GM12872 (cell line): ENCODE measurements around the gene SREK1.

ENCODE experiments used
- TF ChIP-seq, protein P1 (sequence below): IDR thresholded peaks from 3 replicates; pipeline ENCODE4 v1.5.1; 2011; ENCODE audit warnings: low read depth, mild to moderate bottlenecking, low read length, moderate library complexity; ENCODE audit not compliant: insufficient read depth

Gene SREK1, protein sequence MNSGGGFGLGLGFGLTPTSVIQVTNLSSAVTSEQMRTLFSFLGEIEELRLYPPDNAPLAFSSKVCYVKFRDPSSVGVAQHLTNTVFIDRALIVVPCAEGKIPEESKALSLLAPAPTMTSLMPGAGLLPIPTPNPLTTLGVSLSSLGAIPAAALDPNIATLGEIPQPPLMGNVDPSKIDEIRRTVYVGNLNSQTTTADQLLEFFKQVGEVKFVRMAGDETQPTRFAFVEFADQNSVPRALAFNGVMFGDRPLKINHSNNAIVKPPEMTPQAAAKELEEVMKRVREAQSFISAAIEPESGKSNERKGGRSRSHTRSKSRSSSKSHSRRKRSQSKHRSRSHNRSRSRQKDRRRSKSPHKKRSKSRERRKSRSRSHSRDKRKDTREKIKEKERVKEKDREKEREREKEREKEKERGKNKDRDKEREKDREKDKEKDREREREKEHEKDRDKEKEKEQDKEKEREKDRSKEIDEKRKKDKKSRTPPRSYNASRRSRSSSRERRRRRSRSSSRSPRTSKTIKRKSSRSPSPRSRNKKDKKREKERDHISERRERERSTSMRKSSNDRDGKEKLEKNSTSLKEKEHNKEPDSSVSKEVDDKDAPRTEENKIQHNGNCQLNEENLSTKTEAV

DNA sequence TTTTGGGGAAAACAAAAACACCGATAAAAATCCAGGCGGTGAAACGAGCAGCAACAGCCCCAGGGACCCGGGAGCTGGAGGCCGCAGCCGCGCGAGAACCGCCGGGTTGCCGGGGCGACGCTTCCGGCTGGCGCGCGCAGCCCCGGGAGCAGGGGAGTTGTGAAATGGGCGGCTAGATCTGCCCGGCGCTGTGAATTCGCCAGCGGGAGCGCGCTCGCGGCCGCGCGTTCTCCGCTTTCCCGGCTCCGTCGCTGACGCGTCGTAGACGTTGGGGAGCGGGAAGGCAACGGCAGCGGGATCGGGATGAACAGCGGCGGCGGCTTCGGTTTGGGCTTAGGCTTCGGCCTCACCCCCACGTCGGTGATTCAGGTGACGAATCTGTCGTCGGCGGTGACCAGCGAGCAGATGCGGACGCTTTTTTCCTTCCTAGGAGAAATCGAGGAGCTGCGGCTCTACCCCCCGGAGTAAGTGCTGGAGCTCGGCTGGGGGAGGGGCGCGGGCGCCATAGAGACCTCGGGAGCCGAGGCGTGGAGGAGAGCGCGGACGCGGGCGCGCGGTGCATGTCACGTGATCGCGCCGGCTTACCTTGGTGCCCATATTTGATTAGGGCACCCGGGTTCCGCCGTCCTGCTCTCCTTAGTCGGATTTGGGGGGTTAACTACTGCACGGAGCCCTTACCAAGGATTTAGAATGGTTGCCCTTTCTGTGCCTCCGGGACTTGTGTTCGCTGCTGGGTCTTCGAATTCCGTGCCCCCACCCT, at the start of gene SREK1:
TSS of gene SREK1 (plus strand) at position 227 of the 760 bp plus-strand sequence. CDS start at position 304, 77 bp downstream.
- TF ChIP-seq, protein P1, sequence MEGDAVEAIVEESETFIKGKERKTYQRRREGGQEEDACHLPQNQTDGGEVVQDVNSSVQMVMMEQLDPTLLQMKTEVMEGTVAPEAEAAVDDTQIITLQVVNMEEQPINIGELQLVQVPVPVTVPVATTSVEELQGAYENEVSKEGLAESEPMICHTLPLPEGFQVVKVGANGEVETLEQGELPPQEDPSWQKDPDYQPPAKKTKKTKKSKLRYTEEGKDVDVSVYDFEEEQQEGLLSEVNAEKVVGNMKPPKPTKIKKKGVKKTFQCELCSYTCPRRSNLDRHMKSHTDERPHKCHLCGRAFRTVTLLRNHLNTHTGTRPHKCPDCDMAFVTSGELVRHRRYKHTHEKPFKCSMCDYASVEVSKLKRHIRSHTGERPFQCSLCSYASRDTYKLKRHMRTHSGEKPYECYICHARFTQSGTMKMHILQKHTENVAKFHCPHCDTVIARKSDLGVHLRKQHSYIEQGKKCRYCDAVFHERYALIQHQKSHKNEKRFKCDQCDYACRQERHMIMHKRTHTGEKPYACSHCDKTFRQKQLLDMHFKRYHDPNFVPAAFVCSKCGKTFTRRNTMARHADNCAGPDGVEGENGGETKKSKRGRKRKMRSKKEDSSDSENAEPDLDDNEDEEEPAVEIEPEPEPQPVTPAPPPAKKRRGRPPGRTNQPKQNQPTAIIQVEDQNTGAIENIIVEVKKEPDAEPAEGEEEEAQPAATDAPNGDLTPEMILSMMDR = no peak

DNA sequence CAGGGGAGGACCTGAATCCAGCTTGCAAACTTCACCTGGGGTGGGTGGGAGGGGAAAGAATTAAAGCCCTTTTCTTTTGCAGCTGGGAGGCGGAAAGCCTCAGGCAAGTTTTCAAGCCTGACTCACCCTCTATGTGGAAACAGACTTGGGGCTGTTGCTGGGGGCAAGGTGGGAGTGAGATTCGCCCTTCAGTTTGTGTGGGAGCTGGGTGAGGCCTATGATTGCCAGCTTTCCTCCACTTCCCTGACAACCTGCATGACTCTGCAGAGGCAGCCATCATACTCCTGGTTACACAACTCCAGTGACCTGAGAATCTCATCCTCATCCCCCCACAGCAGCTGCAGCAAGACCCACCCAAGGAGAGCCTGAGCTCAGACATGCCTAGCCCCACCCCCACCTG, 43.2 kb upstream of the SREK1 start:
- TF ChIP-seq, protein P1 = no peak

DNA sequence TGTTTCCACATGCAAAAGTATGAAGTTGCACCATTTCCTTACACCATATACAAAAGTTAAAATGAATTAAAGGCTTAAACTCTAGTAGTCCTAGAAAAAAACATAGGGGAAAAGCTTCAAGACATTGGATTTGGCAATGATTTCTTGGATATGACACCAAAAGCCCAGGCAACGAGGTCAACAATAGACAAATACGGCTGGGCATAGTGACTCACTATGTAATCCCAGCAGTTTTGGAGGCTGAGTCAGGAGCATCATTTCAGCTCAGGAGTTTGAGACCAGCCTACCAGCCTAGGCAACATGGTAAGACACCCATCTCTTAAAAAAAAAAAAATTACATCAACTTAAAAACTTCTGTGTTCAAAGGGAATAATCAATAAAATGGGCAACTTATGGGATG, 30.9 kb upstream of the SREK1 start:
- TF ChIP-seq, protein P1 = no peak

DNA sequence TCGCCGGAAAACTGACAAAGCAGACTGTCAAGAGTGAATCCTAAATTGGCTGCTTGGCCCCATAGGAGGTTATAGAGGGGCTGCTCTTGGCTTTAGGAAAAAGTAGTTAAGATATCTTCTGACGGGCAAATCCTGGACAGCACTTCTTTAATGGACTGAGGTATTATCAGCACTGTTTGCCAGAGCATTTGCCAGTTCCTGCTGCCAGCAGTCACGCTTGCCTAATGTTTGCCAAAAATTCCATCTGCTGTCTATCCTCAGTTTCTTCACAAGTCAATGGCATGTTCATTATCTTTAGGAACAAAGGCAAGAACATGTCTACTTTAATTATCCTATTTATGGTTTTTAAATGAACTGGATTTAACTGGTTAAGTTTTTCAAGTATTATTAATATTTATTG, 25.8 kb upstream of the SREK1 start:
- TF ChIP-seq, protein P1 = no peak

DNA sequence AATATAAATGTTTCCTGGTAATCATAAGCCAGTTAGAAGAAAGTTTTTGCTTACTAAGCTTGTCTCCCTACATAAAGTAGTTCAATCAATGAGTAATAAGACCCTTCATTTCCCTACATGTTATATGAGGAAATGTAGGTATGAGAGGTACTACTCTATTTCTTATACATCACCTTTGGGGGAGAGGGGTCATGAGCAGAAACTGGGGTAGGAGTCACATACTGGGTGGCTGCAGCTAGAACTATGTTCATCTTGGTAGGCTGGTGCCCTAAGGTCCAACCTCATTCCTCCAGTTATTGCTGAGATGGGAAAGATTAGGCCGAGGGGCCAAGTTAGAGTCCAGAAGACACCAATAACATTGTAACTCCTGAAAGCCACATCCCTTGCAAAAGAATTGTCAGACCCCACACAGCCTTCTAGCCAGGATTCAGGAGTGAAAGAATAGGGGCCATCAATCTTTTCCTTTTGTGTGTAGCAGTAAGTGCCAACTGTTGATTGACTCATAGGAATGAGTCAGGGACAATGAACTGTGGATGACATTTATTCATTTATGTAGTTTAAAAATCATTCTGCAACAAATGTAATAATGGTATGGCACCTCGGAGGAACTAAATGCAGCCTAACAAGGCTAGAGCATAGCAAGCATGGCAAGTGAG, 21.6 kb upstream of the SREK1 start:
- TF ChIP-seq, protein P1 = no peak

DNA sequence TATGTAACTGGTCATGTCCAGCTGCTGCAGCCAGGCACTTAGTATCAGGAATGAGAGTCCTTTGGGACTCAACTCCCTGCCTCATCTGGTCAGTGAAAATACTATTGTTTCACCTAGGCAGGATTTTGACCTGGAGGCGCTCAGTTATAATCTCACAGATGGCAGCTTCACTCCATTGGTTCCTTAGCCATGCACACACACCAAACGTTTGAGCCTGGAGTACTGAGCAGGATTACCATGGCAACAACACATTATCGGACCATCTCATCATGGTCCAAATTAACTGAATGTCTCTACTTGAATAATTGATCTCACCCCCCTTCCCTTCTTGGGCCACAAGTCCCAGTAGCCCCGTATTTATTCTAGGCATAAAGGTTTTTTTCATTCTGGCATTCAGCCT, 15.0 kb upstream of the SREK1 start:
- TF ChIP-seq, protein P1 = no peak

DNA sequence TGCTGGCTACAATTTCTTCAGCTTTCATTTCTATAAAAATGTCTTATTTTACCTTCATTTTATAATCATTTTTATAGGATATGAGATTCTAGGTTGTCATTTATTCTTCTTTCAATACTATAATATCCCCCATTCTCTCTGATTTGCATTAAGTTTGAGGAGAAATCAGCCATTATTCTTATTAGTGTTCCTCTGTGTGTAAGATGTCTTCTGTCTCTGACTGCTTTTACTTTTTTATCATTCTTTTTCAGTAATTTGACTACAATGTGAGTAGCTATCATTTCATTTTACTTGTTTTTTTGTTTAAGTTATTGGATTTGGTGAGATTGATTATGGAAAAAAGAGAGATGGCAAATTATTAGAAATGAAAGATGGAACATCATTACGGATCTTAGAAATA, 13.6 kb upstream of the SREK1 start:
- TF ChIP-seq, protein P1 = no peak
